HepG2 (cell line): ENCODE measurements around the gene EDC3. TPM values are rescaled to one million over a fixed set of nuclear protein-coding genes. Genes with fewer than 3 reads are reported as not detected.

Source experiments
- EHMT2 ChIP-seq: fragments of 200-600 bp; sonication (generic); IDR thresholded peaks from 2 replicates; pipeline ENCODE4 v1.7.0; 2017; ENCODE audit warnings: antibody characterized with exemption, low read depth, low read length, borderline replicate concordance
- KDM5B ChIP-seq: sonication (generic); formaldehyde crosslinking; IDR thresholded peaks from 2 replicates; pipeline ENCODE4 v1.4.0; 2020; ENCODE audit warnings: missing genetic modification reagents, mild to moderate bottlenecking, borderline replicate concordance
- MAF1 ChIP-seq: sonication (generic); formaldehyde crosslinking; IDR thresholded peaks from 2 replicates; pipeline ENCODE4 v1.5.0; 2020; ENCODE audit warnings: missing genetic modification reagents, borderline replicate concordance
- MBD4 ChIP-seq: IDR thresholded peaks from 2 replicates; pipeline ENCODE4 v1.6.1; 2012; ENCODE audit warnings: low read length, inconsistent platforms, borderline replicate concordance
- NFE2 ChIP-seq: sonication (generic); formaldehyde crosslinking; IDR thresholded peaks from 2 replicates; pipeline ENCODE4 v1.4.0; 2020; ENCODE audit warnings: missing genetic modification reagents
- SOX5 ChIP-seq: IDR thresholded peaks from 2 replicates; pipeline ENCODE4 v1.6.1; 2016; ENCODE audit warnings: borderline replicate concordance
- ZNF17 ChIP-seq: sonication (generic); formaldehyde crosslinking; IDR thresholded peaks from 2 replicates; pipeline ENCODE4 v1.5.0; 2020; ENCODE audit warnings: mild to moderate bottlenecking, missing genetic modification reagents
- ZNF333 ChIP-seq: sonication (generic); formaldehyde crosslinking; IDR thresholded peaks from 2 replicates; pipeline ENCODE4 v1.4.0; 2020; ENCODE audit warnings: mild to moderate bottlenecking, missing genetic modification reagents, borderline replicate concordance
- ZNF335 ChIP-seq: sonication (generic); formaldehyde crosslinking; IDR thresholded peaks from 2 replicates; pipeline ENCODE4 v1.4.0; 2020; ENCODE audit warnings: missing genetic modification reagents
- polyA plus RNA-seq, 8 experiments: library from polyadenylated mRNA; depleted of rRNA in 3 of 8; stranded (reverse) in 7 of 8; unstranded in 1 of 8; fragments of >200 nt; fragmentation: Illumina TruSeq in 4 of 8; extraction: Trizol in 4 of 8; gene quantifications; 2 replicates each; pipeline versions ENCODE4 v1.2.1 to v1.2.3, GENCODE V29; 2011 to 2016; ENCODE audit warnings: low read depth in 4 of 8, missing spikeins in 1 of 8, mixed read lengths in 1 of 8; ENCODE audit not compliant: insufficient read depth in 1 of 8
- total RNA-seq, 5 experiments: library from RNA; depleted of rRNA; stranded (reverse); fragments of >200 nt; fragmentation: Illumina TruSeq; extraction: Trizol; gene quantifications; 2 replicates each; pipeline ENCODE4 v1.2.3, GENCODE V29; 2016; ENCODE audit warnings: low read depth in 1 of 5
- TF ChIP-seq, protein P1 (sequence below): sonication (generic); formaldehyde crosslinking; IDR thresholded peaks from 2 replicates; pipeline ENCODE4 v1.4.0; 2020; ENCODE audit warnings: mild to moderate bottlenecking, low read depth, missing genetic modification reagents
- TF ChIP-seq, protein P2 (sequence below): IDR thresholded peaks from 2 replicates; pipeline ENCODE4 v1.6.1; 2016; ENCODE audit warnings: low read depth, borderline replicate concordance
- TF ChIP-seq, protein P3 (sequence below): sonication (generic); formaldehyde crosslinking; IDR thresholded peaks from 2 replicates; pipeline ENCODE4 v1.5.1; 2020; ENCODE audit warnings: mild to moderate bottlenecking, missing genetic modification reagents, borderline replicate concordance
- TF ChIP-seq, protein P4 (sequence below): sonication (generic); formaldehyde crosslinking; IDR thresholded peaks from 2 replicates; pipeline ENCODE4 v1.9.0; 2022; ENCODE audit warnings: missing genetic modification reagents, mild to moderate bottlenecking, borderline replicate concordance
- TF ChIP-seq, protein P5 (sequence below), 2 experiments: sonication (generic) in 1 of 2; formaldehyde crosslinking in 1 of 2; IDR thresholded peaks; 2 replicates each; pipeline versions ENCODE4 v1.4.0 to v1.6.1; 2016 to 2020; ENCODE audit warnings: borderline replicate concordance in 1 of 2, low read depth in 1 of 2, mild to moderate bottlenecking in 1 of 2, missing genetic modification reagents in 1 of 2

The EDC3 gene
- total and polyA plus RNA-seq, 2 of the 13 experiments (the other 11 are each of a cell fraction or from before 2014, with no cell fraction given): 17.4 to 32.0 TPM

DNA sequence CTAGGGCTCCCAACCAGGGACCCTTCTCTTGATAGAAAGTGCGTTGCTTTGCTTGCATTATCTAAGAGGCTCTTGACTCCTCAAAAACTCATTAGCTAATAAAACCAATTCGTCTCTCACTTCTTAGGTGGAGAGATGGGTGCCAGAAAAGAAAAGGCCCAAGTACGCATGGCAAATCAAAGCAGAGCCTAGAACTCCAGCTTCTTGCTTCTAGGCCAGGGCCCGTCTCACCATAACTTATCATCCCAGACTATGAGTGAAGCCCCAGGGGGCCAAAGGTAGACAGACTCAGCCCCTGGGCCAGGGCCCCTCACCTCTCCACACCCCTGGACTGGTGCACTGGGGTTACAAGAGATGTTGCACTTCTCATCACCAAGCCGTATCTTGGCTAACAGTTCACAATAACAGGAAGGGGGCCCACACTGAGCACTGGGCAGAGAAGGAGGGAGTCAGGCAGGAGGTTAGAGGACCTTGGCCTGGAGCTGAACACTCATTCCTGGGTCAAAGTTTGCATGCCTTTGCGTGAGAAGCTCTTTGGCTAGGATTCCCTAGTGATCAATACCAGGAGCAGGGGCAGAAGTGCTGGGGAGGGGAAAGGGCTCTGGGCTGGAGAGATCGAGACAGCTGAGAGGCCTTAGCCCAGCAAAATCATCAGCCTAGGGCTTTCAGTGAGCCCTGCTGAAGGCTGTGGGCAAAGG, 34.9 kb upstream of the EDC3 start (continued):
- TF ChIP-seq ZNF333 (CRISPR knock-in tag) (0 out of 2 replicates have a peak, but pooled peaks have one; percentile 31), ZNF17 (CRISPR knock-in tag) (no peak), MAF1 (CRISPR knock-in tag) (no peak), KDM5B (CRISPR knock-in tag) (peak; percentile 41; the same call in 1 of the 2 replicates), EHMT2 (no peak), ZNF335 (CRISPR knock-in tag) (0 out of 2 replicates have a peak, but pooled peaks have one; percentile 41), MBD4 (no peak), SOX5 (CRISPR knock-in tag) (peak; percentile 86; the same call in 1 of the 2 replicates), NFE2 (CRISPR knock-in tag) (no peak)
- TF ChIP-seq, protein P1, sequence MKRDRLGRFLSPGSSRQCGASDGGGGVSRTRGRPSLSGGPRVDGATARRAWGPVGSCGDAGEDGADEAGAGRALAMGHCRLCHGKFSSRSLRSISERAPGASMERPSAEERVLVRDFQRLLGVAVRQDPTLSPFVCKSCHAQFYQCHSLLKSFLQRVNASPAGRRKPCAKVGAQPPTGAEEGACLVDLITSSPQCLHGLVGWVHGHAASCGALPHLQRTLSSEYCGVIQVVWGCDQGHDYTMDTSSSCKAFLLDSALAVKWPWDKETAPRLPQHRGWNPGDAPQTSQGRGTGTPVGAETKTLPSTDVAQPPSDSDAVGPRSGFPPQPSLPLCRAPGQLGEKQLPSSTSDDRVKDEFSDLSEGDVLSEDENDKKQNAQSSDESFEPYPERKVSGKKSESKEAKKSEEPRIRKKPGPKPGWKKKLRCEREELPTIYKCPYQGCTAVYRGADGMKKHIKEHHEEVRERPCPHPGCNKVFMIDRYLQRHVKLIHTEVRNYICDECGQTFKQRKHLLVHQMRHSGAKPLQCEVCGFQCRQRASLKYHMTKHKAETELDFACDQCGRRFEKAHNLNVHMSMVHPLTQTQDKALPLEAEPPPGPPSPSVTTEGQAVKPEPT (CRISPR knock-in tag): no peak
- TF ChIP-seq, protein P2, sequence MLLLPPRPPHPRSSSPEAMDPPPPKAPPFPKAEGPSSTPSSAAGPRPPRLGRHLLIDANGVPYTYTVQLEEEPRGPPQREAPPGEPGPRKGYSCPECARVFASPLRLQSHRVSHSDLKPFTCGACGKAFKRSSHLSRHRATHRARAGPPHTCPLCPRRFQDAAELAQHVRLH (CRISPR knock-in tag): peak; percentile 70
- TF ChIP-seq, protein P3, sequence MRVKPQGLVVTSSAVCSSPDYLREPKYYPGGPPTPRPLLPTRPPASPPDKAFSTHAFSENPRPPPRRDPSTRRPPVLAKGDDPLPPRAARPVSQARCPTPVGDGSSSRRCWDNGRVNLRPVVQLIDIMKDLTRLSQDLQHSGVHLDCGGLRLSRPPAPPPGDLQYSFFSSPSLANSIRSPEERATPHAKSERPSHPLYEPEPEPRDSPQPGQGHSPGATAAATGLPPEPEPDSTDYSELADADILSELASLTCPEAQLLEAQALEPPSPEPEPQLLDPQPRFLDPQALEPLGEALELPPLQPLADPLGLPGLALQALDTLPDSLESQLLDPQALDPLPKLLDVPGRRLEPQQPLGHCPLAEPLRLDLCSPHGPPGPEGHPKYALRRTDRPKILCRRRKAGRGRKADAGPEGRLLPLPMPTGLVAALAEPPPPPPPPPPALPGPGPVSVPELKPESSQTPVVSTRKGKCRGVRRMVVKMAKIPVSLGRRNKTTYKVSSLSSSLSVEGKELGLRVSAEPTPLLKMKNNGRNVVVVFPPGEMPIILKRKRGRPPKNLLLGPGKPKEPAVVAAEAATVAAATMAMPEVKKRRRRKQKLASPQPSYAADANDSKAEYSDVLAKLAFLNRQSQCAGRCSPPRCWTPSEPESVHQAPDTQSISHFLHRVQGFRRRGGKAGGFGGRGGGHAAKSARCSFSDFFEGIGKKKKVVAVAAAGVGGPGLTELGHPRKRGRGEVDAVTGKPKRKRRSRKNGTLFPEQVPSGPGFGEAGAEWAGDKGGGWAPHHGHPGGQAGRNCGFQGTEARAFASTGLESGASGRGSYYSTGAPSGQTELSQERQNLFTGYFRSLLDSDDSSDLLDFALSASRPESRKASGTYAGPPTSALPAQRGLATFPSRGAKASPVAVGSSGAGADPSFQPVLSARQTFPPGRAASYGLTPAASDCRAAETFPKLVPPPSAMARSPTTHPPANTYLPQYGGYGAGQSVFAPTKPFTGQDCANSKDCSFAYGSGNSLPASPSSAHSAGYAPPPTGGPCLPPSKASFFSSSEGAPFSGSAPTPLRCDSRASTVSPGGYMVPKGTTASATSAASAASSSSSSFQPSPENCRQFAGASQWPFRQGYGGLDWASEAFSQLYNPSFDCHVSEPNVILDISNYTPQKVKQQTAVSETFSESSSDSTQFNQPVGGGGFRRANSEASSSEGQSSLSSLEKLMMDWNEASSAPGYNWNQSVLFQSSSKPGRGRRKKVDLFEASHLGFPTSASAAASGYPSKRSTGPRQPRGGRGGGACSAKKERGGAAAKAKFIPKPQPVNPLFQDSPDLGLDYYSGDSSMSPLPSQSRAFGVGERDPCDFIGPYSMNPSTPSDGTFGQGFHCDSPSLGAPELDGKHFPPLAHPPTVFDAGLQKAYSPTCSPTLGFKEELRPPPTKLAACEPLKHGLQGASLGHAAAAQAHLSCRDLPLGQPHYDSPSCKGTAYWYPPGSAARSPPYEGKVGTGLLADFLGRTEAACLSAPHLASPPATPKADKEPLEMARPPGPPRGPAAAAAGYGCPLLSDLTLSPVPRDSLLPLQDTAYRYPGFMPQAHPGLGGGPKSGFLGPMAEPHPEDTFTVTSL (CRISPR knock-in tag): peak; percentile 89; the same call in 1 of the 2 replicates
- TF ChIP-seq, protein P4, sequence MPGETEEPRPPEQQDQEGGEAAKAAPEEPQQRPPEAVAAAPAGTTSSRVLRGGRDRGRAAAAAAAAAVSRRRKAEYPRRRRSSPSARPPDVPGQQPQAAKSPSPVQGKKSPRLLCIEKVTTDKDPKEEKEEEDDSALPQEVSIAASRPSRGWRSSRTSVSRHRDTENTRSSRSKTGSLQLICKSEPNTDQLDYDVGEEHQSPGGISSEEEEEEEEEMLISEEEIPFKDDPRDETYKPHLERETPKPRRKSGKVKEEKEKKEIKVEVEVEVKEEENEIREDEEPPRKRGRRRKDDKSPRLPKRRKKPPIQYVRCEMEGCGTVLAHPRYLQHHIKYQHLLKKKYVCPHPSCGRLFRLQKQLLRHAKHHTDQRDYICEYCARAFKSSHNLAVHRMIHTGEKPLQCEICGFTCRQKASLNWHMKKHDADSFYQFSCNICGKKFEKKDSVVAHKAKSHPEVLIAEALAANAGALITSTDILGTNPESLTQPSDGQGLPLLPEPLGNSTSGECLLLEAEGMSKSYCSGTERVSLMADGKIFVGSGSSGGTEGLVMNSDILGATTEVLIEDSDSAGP (CRISPR knock-in tag): peak; percentile 89
- TF ChIP-seq, protein P5, sequence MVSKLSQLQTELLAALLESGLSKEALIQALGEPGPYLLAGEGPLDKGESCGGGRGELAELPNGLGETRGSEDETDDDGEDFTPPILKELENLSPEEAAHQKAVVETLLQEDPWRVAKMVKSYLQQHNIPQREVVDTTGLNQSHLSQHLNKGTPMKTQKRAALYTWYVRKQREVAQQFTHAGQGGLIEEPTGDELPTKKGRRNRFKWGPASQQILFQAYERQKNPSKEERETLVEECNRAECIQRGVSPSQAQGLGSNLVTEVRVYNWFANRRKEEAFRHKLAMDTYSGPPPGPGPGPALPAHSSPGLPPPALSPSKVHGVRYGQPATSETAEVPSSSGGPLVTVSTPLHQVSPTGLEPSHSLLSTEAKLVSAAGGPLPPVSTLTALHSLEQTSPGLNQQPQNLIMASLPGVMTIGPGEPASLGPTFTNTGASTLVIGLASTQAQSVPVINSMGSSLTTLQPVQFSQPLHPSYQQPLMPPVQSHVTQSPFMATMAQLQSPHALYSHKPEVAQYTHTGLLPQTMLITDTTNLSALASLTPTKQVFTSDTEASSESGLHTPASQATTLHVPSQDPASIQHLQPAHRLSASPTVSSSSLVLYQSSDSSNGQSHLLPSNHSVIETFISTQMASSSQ (IDR thresholded peaks at IDR 0.05; ENCODE audit: low read depth): no peak
- TF ChIP-seq, protein P5 (CRISPR knock-in tag; IDR thresholded peaks at IDR 0.05; ENCODE audit: borderline replicate concordance): no peak
